ENCODE data around the gene COL4A5.

COL4A5 gene

DNA sequence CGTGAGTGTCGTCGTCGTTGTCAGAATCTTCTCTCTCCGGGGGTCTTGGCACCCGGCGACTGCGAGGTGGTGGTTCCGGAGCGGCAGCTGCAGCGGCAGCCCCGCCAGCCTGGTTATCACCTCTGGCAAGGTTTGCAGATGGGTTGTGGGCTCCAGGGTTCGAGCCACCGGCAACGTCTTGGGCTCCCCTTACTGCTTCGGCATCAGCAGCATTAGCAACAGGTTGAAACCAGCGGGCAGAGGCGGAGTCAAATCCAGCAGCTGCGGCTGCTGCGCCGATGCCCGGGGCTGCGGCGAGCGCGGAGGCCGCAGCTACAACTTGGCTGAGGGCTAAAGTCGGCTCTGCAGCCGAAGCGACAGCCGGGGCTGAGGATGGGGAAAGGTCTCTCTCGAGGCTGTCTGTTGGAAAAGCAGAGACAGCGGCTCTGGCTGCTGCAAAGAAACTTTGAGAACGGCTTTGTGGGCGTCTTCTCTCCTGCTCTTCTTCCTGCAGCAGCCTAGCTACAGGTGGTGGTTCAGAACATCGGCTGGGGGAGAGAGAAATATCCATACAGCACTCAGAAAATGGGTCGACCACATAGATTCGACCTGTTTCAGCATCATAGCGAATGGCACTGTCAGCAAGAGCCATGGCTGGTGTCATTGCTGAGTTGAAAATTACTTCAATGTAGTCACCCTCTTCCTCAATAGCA is 293.1 kb downstream of the COL4A5 start:
- no peak overlapping the region for H3K9ac ChIP-seq (ENCODE audit: low read length)
- DNase-seq (ENCODE audit: low read depth): no peak
- peaks cover 74% of the 10 kb centered on the region for H3K27me3 ChIP-seq (replicated peaks; ENCODE audit: control insufficient read depth, insufficient read depth, low read length)
- H3K36me3 ChIP-seq (ENCODE audit: control insufficient read depth, insufficient read depth, low read length, severe bottlenecking): no peaks in the 10 kb centered on the region
- no peak overlapping the region for H3K4me3 ChIP-seq (ENCODE audit: low read length)
- peaks cover 6% of the 10 kb centered on the region for H3K9me3 ChIP-seq (ENCODE audit: control insufficient read depth, low read length)
- H3K4me1 ChIP-seq (ENCODE audit: control insufficient read depth, insufficient read depth, low read length): no peaks in the 10 kb centered on the region

DNA sequence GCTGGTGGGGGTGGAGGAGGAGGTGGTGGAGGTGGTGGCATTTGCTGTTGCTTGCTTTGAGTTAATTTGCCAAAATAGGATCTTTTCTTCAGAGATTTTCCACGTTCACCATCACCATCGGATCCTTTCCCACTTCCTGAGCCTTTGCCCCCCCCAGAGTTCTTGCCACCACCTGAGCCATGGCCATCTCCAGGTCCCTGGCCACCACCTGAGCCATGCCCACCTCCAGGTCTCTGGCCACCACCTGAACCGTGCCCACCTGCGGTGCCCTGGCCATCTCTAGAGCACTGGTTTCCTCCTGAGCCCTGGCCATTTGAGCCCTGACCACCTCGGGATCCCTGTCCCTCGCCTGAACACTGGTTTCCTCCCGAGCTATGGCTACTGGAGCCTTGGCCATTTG is 294.8 kb downstream of the COL4A5 start:
- no peak overlapping the region for H3K4me3 ChIP-seq (ENCODE audit: low read length)
- no peak overlapping the region for H3K9ac ChIP-seq (ENCODE audit: low read length)
- no peaks in the 10 kb centered on the region for H3K4me1 ChIP-seq (ENCODE audit: control insufficient read depth, insufficient read depth, low read length)
- no peak for DNase-seq (ENCODE audit: low read depth)
- peaks cover 6% of the 10 kb centered on the region for H3K9me3 ChIP-seq (ENCODE audit: control insufficient read depth, low read length)
- peaks cover 72% of the 10 kb centered on the region for H3K27me3 ChIP-seq (replicated peaks; ENCODE audit: control insufficient read depth, insufficient read depth, low read length)
- no peaks in the 10 kb centered on the region for H3K36me3 ChIP-seq (ENCODE audit: control insufficient read depth, insufficient read depth, low read length, severe bottlenecking)

DNA sequence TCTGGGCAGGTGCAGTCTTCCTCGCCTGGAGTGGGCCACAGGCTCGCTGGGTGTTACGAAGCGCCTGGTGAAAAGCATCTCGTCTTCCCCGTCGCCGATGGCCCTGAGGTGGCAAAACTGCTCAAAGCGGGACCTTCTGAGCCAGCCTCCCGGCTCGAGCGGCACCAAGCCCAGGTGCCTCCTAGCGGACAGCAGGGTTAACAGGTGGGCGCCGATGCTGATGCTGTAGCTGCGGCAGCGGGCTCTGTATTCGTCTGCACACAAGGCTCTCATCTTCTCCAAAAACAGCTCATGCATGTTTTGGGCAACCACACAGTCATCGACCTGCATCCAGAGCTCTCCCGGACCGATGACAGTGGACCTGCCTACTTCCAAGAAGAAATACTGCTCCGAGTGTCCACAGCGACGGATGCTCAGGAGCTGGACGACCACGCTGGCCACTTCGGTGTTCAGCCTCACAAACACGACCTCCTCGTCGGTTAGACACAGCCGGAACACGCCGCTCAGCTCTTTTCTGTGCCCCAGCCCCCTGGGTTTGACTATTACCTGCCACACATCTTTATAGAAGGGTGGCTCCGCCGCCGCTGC is 295.5 kb downstream of the COL4A5 start:
- Histone ChIP-seq H3K9ac (ENCODE audit: low read length) (no peak overlapping the region), H3K4me1 (ENCODE audit: control insufficient read depth, insufficient read depth, low read length) (no peaks in the 10 kb centered on the region), H3K27me3 (replicated peaks; ENCODE audit: control insufficient read depth, insufficient read depth, low read length) (peaks cover 70% of the 10 kb centered on the region), H3K36me3 (ENCODE audit: control insufficient read depth, insufficient read depth, low read length, severe bottlenecking) (no peaks in the 10 kb centered on the region), H3K9me3 (ENCODE audit: control insufficient read depth, low read length) (peaks cover 6% of the 10 kb centered on the region), H3K4me3 (ENCODE audit: low read length) (peak overlapping the region; percentile 61)
- DNase-seq (ENCODE audit: low read depth): no peak

DNA sequence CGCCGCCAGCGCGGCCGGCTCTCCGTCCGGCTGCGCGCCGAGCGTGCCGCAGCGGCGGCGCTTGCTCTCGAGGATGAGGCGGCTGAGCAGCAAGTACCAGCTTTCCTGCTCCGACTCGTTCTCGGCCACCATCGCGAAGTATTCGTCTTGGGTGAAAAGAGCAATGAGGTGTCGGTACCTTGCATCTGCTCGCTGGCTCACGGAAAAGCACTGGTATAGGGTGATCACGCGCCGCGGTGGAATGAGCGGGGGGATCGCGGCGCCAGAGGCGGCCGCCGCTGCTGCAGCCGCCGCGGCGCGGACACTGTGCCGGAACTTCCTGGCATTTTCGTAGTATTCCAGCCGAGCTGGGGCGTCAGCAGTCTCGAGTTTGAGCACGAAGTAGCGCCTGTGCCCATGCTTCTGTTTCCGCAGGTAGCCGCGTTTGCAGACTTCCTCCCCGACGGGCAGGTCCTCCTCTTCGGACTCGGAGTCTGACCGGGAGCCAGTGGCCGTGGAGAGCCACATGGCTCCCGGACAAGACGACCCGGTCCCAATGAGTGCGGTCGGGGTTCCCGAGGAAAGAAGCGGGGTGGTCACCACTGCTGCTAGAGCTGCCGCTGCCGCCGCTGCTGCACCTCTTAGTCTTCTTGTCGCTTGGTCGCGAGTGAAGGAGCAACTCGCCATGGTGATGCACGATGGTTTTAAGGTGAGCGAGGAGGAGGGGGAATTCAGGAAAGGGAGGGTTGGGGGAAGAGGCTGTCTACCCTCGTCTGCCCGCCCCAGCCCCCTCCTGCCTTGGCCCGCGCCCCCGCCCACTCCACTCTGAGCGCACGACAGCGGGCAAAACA is 296.3 kb downstream of the COL4A5 start:
- Histone ChIP-seq H3K27me3 (replicated peaks; ENCODE audit: control insufficient read depth, insufficient read depth, low read length) (peaks cover 64% of the 10 kb centered on the region), H3K36me3 (ENCODE audit: control insufficient read depth, insufficient read depth, low read length, severe bottlenecking) (no peaks in the 10 kb centered on the region), H3K9ac (ENCODE audit: low read length) (no peak overlapping the region), H3K4me1 (ENCODE audit: control insufficient read depth, insufficient read depth, low read length) (no peaks in the 10 kb centered on the region), H3K4me3 (ENCODE audit: low read length) (peak overlapping the region; percentile 61), H3K9me3 (ENCODE audit: control insufficient read depth, low read length) (peaks cover 6% of the 10 kb centered on the region)
- DNase-seq (ENCODE audit: low read depth): peak; percentile 34

DNA sequence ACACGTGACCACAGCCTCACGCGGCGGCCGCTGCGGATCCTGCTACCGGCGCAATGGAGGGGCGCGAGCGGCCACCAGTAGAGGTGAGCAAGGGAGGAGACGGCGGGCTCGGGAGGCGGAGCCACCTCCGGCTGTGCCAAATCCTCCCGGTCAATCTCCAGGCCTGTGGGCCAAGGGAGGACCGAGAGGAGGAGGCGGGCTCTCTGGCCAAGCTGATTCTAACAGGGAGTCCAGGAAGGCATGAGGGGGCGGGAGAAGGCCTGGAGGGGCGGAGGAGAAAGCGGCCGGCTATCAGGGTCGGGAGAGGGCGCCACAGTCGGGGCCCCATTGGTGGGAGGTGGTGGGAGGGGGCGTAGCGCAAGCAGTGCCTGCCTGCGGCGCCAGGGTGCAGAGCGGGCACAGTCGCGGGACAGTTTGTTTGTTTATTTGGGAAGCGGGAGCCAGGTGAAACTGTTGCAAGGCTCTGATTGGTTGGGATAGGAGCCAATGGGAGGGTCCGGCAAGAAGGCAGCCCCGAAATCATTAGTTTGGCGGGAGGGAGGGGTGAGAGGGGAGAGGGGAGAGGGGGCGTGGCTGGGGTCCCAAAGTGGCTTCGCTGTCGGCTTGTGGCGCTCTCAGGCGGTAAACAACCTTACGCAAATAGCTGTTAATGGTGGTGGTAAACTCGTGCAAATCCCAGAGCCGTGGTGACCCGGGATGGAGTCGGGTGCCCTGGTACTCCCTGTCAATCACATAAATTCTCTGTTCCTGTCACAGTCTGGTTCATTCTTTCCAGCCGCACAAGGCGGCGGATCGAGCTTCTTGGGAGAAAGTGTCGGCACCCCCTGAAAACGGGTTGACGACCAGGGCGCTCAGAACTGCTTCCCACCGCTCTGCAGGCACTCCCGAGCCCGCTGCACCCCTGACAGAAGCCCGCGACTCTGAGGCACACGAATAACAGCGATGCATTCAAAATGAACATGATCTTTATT is 297.2 kb downstream of the COL4A5 start, which contains the start of gene IRS4:
Gene IRS4 (minus strand): TSS at position 55 of the 971 bp plus-strand sequence.
- Histone ChIP-seq H3K4me3 (ENCODE audit: low read length) (peak within 1 kb of the TSS; percentile 61), H3K36me3 (ENCODE audit: control insufficient read depth, insufficient read depth, low read length, severe bottlenecking) (no peaks in the 10 kb centered on the region), H3K4me1 (ENCODE audit: control insufficient read depth, insufficient read depth, low read length) (no peaks in the 10 kb centered on the region), H3K27me3 (replicated peaks; ENCODE audit: control insufficient read depth, insufficient read depth, low read length) (peaks cover 55% of the 10 kb centered on the region), H3K9me3 (ENCODE audit: control insufficient read depth, low read length) (peaks cover 6% of the 10 kb centered on the region), H3K9ac (ENCODE audit: low read length) (no peak within 1 kb of the TSS)
- DNase-seq (ENCODE audit: low read depth): peak; percentile 18

DNA sequence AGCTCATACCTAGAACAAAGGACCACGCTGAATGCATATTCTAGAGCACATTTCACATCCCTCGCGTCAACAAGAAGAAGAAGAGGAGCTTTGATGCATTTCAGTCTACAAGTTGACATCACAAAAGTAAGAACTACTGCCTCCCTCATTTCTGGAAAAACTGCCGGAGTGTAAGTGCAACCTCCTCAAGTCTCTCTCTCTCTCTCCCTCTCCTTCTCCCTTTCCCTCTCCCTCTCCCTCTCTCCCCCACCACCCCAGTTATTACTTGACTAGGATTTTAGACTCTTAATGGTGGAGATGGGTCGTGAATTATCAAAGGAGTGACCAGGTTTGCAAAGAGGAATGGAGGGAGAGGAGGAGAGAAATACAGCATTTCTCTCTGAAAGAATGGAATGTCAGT is 298.1 kb downstream of the COL4A5 start:
- Histone ChIP-seq H3K4me1 (ENCODE audit: control insufficient read depth, insufficient read depth, low read length) (no peaks in the 10 kb centered on the region), H3K27me3 (replicated peaks; ENCODE audit: control insufficient read depth, insufficient read depth, low read length) (peaks cover 57% of the 10 kb centered on the region), H3K9ac (ENCODE audit: low read length) (no peak overlapping the region), H3K4me3 (ENCODE audit: low read length) (no peak overlapping the region), H3K9me3 (ENCODE audit: control insufficient read depth, low read length) (peaks cover 6% of the 10 kb centered on the region), H3K36me3 (ENCODE audit: control insufficient read depth, insufficient read depth, low read length, severe bottlenecking) (no peaks in the 10 kb centered on the region)
- no peak for DNase-seq (ENCODE audit: low read depth)

DNA sequence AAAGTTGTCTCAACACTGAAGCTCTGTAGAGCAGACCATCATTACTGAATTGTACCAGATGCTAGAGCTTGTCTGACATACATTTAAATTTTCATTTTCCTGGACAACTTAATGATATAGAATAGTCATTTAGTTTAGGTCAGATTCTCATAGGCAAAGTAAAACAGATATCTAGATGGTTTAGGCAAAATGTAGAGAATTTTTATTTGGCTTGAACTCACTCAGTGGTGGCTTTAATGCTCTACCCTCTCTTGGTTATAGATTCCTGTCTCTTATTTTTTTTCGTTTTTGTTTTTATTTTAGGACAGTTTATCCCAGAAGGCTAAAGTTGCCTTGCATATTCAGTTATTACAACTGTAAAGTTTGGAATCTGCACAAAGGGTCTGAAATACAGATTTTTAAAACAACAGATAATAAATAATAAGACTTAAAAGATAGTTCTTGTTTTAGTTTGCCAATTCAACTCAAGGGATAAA is 300.7 kb downstream of the COL4A5 start:
- no peaks in the 10 kb centered on the region for H3K9me3 ChIP-seq (ENCODE audit: control insufficient read depth, low read length)

More for the DNA sequence above, 300.7 kb downstream of the COL4A5 start:
- H3K9ac ChIP-seq (ENCODE audit: low read length): no peak overlapping the region
- H3K27me3 ChIP-seq (replicated peaks; ENCODE audit: control insufficient read depth, insufficient read depth, low read length): peaks cover 43% of the 10 kb centered on the region
- H3K4me1 ChIP-seq (ENCODE audit: control insufficient read depth, insufficient read depth, low read length): no peaks in the 10 kb centered on the region
- no peak overlapping the region for H3K4me3 ChIP-seq (ENCODE audit: low read length)
- DNase-seq (ENCODE audit: low read depth): no peak
- no peaks in the 10 kb centered on the region for H3K36me3 ChIP-seq (ENCODE audit: control insufficient read depth, insufficient read depth, low read length, severe bottlenecking)
